K562 (cell line): Measurements from ENCODE around the gene WSCD1. TPM values are rescaled to one million over a fixed set of nuclear protein-coding genes. Genes with fewer than 3 reads are reported as not detected.

Source experiments
- CBX3 ChIP-seq, 2 experiments: IDR thresholded peaks; 1 replicate in 1 of 2; 2 replicates in 1 of 2; pipeline ENCODE4 v1.6.1; 2012; ENCODE audit warnings: inconsistent platforms in 2 of 2, low read length in 2 of 2, borderline replicate concordance in 1 of 2, control low read depth in 1 of 2
- MECOM ChIP-seq: fragments of 250-450 bp; sonication (Bioruptor Pico); IDR thresholded peaks from 2 replicates; pipeline ENCODE4 v1.8.0; 2022; ENCODE audit warnings: inconsistent platforms
- NEUROD1 ChIP-seq: fragments of 150-350 bp; IDR thresholded peaks from 2 replicates; pipeline ENCODE4 v1.6.1; 2014; ENCODE audit warnings: borderline replicate concordance, low read length, low read depth; ENCODE audit not compliant: partially characterized antibody
- NUFIP1 ChIP-seq: fragments of 450-650 bp; IDR thresholded peaks from 2 replicates; pipeline ENCODE4 v1.6.1; 2018; ENCODE audit not compliant: partially characterized antibody
- POLR2AphosphoS2 ChIP-seq: IDR thresholded peaks from 2 replicates; pipeline ENCODE4 v1.6.1; 2012; ENCODE audit warnings: low read length, improper control_type of control experiment
- RERE ChIP-seq: sonication (generic); formaldehyde crosslinking; IDR thresholded peaks from 2 replicates; pipeline ENCODE4 v1.8.0; 2023; ENCODE audit warnings: missing genetic modification reagents, mild to moderate bottlenecking, borderline replicate concordance
- THAP7 ChIP-seq: fragments of 250-450 bp; sonication (Bioruptor Pico); IDR thresholded peaks from 2 replicates; pipeline ENCODE4 v1.5.0; 2021
- ZBTB33 ChIP-seq: sonication (generic); formaldehyde crosslinking; IDR thresholded peaks from 2 replicates; pipeline ENCODE4 v1.8.1; 2023; ENCODE audit warnings: mild to moderate bottlenecking, missing genetic modification reagents
- ZC3H4 ChIP-seq: sonication (generic); formaldehyde crosslinking; IDR thresholded peaks from 2 replicates; pipeline ENCODE4 v1.9.0; 2021; ENCODE audit warnings: missing genetic modification reagents, borderline replicate concordance
- polyA plus RNA-seq, 8 experiments: library from polyadenylated mRNA; depleted of rRNA in 4 of 8; stranded (reverse) in 5 of 8; unstranded in 3 of 8; fragments of >200 nt; fragmentation: Nextera tagmentation in 2 of 8; fragmentation: Illumina TruSeq in 1 of 8; extraction: Ambion mirVana in 2 of 8; extraction: Trizol in 1 of 8; gene quantifications; 2 replicates each; pipeline versions ENCODE4 v1.2.1 to v1.2.3, GENCODE V29; 2011 to 2014; ENCODE audit warnings: inconsistent platforms in 1 of 8, missing spikeins in 1 of 8
- total RNA-seq, 7 experiments: library from RNA; depleted of rRNA in 6 of 7; stranded (reverse); fragments of >200 nt in 6 of 7; fragmentation: Illumina TruSeq in 2 of 7; extraction: Trizol in 2 of 7; gene quantifications; 2 replicates each; pipeline versions ENCODE4 v1.2.1 to v1.2.3, GENCODE V29; 2011 to 2021; ENCODE audit warnings: low replicate concordance in 1 of 7

The WSCD1 gene
- total and polyA plus RNA-seq, 9 of the 15 experiments (the other 6 are each of a cell fraction or from before 2014, with no cell fraction given) = not detected

GRCh38 chr17:6073620-6074019 is 3.4 kb downstream of the WSCD1 start (continued):
- TF ChIP-seq ZBTB33 (CRISPR knock-in tag) = no peak
- no peak for TF ChIP-seq MECOM (CRISPR knock-in tag)
- no peak for TF ChIP-seq RERE (CRISPR knock-in tag)
- TF ChIP-seq NUFIP1 = no peak
- no peak for TF ChIP-seq THAP7 (CRISPR knock-in tag)
- TF ChIP-seq ZC3H4 (CRISPR knock-in tag) = no peak
- TF ChIP-seq CBX3 (IDR thresholded peaks at IDR 0.05; ENCODE audit: borderline replicate concordance in 1 of 2, low read length in 2 of 2) = no peak
- TF ChIP-seq NEUROD1 = no peak
- no peak for TF ChIP-seq POLR2AphosphoS2
